AG20443 (cell line): Measurements from ENCODE around the gene GHRH.

Experiments used
- DNase-seq: peaks from one replicate; pipeline ENCODE4 v3.0.0; 2012; ENCODE audit warnings: low spot score, mixed read lengths

GHRH gene

GRCh38 chr20:37261714-37262113 is at the start of gene GHRH:
GHRH (minus strand) TSS chr20:37261814; CDS start chr20:37256889, 4,925 bp downstream.
- no peak for DNase-seq

- DNase-seq: no peak
Observed at GRCh38 chr20:37310951-37311350, 49.3 kb upstream of the GHRH start.

GRCh38 chr20:37309936-37310590 is 48.4 kb upstream of the GHRH start:
- no peak for DNase-seq

GRCh38 chr20:37309290-37309689 is 47.7 kb upstream of the GHRH start:
- DNase-seq: no peak

- DNase-seq: no peak
Observed at GRCh38 chr20:37308086-37309050, 46.8 kb upstream of the GHRH start.

- no peak for DNase-seq
Observed at GRCh38 chr20:37305839-37306238, 44.2 kb upstream of the GHRH start.

- DNase-seq: no peak
Observed at GRCh38 chr20:37305079-37305478, 43.5 kb upstream of the GHRH start.

- DNase-seq: no peak
Observed at GRCh38 chr20:37303637-37304036, 42.0 kb upstream of the GHRH start.

- DNase-seq: no peak
Observed at GRCh38 chr20:37302981-37303380, 41.4 kb upstream of the GHRH start.

- no peak for DNase-seq
Observed at GRCh38 chr20:37301558-37301957, 39.9 kb upstream of the GHRH start.

GRCh38 chr20:37301120-37301519 is 39.5 kb upstream of the GHRH start:
- no peak for DNase-seq

GRCh38 chr20:37299718-37300528 is 38.3 kb upstream of the GHRH start:
- DNase-seq: peak; percentile 66

- no peak for DNase-seq
Observed at GRCh38 chr20:37298190-37298939, 36.8 kb upstream of the GHRH start.

- peak; percentile 68 for DNase-seq
Observed at GRCh38 chr20:37297066-37297736, 35.6 kb upstream of the GHRH start.

GRCh38 chr20:37296371-37296770 is 34.8 kb upstream of the GHRH start:
- DNase-seq: no peak

- DNase-seq: no peak
Observed at GRCh38 chr20:37295595-37295994, 34.0 kb upstream of the GHRH start.

- peak; percentile 91 for DNase-seq
Observed at GRCh38 chr20:37295001-37295400, 33.4 kb upstream of the GHRH start.

- DNase-seq: no peak
Observed at GRCh38 chr20:37294262-37294981, 32.8 kb upstream of the GHRH start.

GRCh38 chr20:37293301-37293943 is 31.8 kb upstream of the GHRH start:
- no peak for DNase-seq

GRCh38 chr20:37291724-37292126 is 30.1 kb upstream of the GHRH start:
- DNase-seq: no peak
